Subcutaneous adipose tissue (tissue), 4 donors: ENCODE data around the gene CASS4. TPM values are rescaled to one million over a fixed set of nuclear protein-coding genes. Genes with fewer than 3 reads are reported as not detected.

Source experiments
- CTCF ChIP-seq: fragments of 450-650 bp; IDR thresholded peaks from one replicate; pipeline ENCODE4 v1.5.1; 2016; ENCODE audit warnings: low read depth, mild to moderate bottlenecking, control low read depth, antibody characterized with exemption, moderate library complexity
- total RNA-seq, 4 donors: library from RNA; depleted of rRNA; stranded (reverse); fragments of >200 nt; gene quantifications; one replicate each; pipeline ENCODE4 v1.1.0, GENCODE V29; 2016

The CASS4 gene
- total RNA-seq, 4 donors from 2014 or later: 0.94 to 16.5 (median 3.7) TPM

GRCh38 chr20:56420028-56420427, 8.0 kb downstream of the CASS4 start:
- TF ChIP-seq CTCF: no peak

- TF ChIP-seq CTCF: no peak
Observed at GRCh38 chr20:56420940-56421688, 9.1 kb downstream of the CASS4 start.

GRCh38 chr20:56422076-56422823, 10.2 kb downstream of the CASS4 start:
- TF ChIP-seq CTCF: no peak

GRCh38 chr20:56422824-56423189, 10.7 kb downstream of the CASS4 start:
- TF ChIP-seq CTCF: no peak

- TF ChIP-seq CTCF: no peak
Observed at GRCh38 chr20:56423211-56423610, 11.2 kb downstream of the CASS4 start.

- TF ChIP-seq CTCF: no peak
Observed at GRCh38 chr20:56423886-56424285, 11.8 kb downstream of the CASS4 start.

GRCh38 chr20:56424931-56425330, 12.9 kb downstream of the CASS4 start:
- no peak for TF ChIP-seq CTCF
